ENCODE measurements around the gene RFX2. TPM values are rescaled to one million over a fixed set of nuclear protein-coding genes. Genes with fewer than 3 reads are reported as not detected.
"Not testable (repeated sequence)": the region's sequence is repeated elsewhere in the genome, so short reads cannot be mapped to it uniquely, and the experiment has no call there.

Gene RFX2
- total RNA-seq, 1 donor from 2014 or later, result 27.9 TPM

DNA sequence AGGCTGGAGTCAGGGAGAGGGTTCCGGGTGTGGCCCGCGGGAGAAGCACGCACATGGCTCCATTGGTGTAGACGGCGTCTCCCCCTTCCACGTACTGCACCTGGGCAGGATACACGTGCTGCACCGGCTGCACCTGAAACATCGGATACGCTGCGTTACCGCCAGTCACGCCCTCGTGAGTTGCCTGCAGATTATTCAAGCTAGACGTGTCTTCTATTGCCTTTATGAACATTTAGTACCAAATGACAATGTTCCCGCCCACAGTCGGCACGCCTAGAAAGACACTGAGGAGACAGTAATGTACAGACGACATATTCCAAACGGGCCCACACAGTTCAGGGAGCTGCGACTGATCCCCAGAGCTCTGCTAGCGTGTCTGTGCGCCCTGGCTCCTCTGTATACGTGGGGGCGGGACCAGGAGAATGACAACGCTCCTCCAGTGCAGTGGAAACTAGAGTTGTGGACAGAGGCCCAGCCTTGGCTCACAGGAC is 68.3 kb downstream of the RFX2 start:
- DNase-seq (ENCODE audit: low spot score), result peak; percentile 45

DNA sequence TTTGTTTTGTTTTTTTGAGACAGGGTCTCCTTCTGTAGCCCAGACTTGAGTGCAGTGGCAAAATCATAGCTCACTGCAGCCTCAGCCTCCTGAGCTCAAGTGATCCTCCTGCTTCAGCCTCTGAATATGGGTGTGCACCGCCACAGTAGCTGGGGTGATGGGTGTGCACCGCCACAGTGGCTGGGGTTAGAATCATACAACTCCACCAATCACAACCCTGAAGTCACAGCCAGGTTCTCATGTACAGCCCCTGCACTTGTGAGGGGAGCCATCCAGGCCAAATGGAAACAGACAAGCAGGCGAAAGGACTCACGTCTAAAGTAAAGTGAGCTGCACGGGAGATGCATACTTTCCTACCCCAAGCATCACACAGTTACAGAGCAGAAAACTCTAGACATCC is 69.2 kb downstream of the RFX2 start:
- peak; percentile 81 for DNase-seq (ENCODE audit: low spot score)

DNA sequence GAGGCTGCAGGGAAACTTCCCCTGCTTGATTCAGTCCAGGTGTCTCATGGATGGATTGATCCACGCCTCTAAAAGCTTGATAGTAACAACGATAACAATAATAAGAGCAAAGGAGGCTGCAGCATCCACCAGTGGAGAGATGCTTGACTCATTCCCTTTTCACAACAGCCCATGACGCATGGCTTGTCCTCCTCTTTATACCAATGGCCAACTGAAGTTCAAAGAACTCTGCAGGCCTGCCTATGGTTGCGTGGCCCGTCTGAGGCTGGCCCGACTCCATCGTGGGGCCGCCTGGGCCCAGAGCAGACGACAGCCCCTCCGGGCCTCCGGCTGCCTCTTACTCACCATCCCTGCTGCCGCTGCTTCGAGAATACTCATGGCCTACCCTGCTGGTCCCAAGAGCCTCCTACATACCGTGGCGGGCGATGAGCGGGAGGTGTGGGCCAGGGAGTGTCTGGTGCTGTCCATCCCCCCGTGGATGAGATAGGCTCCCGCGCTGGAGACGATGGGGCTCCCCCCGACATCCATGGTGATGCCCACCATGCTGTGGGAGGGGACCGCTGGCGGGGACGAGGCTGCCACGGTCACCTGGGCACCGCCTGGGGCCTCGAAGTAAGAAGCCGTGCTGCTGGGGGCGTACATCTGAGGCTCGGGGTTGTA is 70.6 kb downstream of the RFX2 start:
- peak; percentile 86 for DNase-seq (ENCODE audit: low spot score)

DNA sequence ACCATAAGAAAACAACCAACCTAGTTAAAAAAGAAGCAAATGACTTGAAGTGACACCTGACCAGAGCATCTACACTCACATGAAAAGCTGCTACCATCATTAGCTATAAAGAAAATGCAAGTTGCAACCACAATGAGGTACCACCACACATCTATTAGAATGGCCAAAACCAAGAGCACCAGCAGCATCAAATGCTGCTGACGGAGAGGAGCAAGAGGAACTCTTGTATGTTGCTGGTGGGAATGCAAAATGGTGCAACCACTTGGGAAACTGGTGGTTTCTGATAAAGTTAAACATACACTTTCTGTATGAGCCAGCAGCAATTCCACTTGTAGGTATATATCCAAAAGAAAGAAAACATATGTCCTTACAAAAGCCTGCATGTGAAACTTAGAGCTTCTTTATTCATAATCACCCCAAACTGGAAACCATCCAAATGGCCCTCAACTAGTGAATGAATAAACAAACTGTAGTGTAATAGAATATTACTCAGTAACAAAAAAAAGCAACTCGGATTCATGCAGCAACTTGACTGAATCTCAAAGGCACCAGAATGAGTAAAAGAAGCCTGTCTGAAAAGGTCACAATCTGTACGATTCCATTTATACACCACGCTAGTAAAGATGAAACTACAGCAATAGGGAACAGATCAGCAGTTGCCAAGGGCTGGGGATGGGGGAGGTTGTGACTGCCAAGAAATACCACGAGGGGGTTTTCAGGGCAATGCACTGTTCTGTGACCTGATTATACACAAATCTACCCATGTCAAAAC is 71.5 kb downstream of the RFX2 start:
- DNase-seq (ENCODE audit: low spot score), result peak; percentile 26

DNA sequence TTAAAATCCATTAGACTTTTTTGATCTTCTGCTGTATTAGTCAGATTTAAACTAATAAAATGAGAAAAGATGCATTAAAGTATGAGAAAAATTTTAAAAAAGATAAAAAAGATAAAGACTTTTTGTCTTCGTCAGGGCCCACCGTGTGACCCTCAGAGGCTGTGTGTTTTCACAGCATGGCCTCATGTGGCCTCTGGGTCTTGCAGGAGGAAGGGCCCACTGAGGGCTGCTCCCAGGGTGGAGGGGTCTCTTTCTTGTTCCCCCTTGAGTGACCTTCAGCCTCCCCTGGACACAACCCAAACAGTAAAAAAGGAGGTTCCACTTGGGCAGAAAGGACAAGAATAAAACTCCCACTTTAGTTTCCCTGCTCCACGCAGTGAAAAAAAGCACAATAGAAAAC is 75.3 kb downstream of the RFX2 start:
- DNase-seq (ENCODE audit: low spot score), result peak; percentile 45

DNA sequence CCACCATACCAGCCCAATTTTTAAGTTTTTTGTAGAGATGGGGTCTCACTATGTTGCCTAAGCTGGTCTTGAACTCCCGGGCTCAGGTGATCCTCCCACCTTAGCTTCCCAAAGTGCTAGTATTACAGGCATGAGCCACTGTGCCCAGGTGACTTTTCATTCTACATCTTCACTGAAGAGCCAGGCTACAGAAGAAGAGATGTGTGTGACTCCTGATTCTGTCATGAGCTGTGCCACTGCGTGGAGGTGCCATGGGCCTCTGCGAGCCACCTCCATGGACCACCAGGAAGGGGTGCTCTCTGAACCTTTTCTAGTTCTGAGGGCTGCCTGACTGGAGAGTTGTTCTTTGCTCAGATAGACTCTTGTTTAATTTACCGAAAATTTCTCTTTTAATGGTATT is 75.8 kb downstream of the RFX2 start:
- DNase-seq (ENCODE audit: low spot score), result peak; percentile 41

DNA sequence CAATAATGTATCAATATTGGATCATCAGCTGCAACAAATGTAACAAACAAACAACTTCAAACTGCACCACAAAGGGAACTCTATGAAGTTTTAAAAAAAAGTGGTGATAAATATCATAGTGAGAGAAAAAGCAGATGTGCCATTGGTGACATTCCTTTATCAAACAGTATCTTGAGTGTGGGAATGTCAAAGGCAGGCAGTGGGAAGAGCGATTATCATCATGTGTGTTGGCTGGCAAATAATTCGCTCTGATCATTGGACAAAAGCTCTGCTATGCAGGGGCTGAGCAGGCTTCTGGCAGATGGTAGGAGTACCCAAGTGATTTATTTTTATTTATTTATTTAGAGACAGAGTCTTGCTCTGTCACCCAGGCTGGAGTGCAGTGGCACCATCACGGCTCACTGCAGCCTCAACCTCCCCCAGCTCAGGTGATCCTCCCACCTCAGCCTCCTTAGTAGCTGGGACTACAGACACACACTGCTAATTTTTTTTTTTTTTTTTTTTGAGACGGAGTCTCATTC is 76.5 kb downstream of the RFX2 start:
- peak; percentile 37 for DNase-seq (ENCODE audit: low spot score)

DNA sequence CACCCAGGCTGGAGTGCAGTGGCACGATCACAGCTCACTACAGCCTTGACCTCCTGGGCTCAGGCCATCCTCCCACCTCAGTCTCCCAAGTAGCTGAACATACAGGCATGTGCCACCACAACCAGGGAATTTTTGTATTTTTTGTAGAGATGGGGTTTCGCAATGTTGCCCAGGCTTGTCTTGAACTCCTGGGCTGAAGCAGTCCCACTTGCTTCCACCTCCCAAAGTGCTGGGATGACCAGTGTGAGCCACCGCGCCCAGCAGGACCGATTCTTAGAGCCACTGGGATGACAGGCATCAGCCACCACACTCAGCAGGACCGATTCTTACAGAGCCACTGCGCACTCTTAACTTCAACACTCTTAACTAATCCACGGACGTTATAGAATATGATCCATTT is 77.5 kb downstream of the RFX2 start:
- DNase-seq (ENCODE audit: low spot score), result peak; percentile 33

DNA sequence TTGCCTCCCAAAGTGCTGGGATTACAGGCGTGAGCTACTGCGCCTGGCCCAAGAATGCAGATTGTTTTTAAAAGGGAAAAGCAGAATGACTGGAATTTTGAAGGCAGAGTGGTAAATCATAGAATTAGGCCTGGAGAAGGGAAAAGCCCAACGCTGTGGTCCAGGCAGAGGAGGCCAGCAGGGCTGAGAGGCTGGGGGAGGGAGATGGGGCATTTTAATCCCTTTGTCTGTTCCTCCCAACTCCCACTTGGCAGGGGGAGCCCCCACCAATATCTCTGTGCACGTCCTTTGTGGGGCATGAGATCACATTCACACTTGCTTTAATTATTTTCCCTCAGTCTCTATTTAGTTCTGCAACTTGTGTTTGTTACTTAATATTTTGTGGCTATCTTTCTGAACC is 77.9 kb downstream of the RFX2 start:
- DNase-seq (ENCODE audit: low spot score), result peak; percentile 53

DNA sequence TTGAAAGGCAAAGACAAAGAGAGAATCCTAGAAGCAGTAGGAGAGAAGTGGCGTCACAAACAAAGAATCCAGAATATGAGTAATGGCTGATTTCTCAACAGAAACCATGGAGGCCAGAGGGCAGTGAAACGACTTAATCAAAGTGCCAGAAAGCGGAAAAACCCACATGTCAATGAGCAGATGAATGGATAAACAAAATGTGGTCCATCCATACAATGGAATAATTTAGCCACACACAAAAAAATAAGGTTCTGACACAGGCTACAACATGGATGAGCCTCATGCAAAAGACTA is 80.1 kb downstream of the RFX2 start:
- DNase-seq (ENCODE audit: low spot score), result no peak

DNA sequence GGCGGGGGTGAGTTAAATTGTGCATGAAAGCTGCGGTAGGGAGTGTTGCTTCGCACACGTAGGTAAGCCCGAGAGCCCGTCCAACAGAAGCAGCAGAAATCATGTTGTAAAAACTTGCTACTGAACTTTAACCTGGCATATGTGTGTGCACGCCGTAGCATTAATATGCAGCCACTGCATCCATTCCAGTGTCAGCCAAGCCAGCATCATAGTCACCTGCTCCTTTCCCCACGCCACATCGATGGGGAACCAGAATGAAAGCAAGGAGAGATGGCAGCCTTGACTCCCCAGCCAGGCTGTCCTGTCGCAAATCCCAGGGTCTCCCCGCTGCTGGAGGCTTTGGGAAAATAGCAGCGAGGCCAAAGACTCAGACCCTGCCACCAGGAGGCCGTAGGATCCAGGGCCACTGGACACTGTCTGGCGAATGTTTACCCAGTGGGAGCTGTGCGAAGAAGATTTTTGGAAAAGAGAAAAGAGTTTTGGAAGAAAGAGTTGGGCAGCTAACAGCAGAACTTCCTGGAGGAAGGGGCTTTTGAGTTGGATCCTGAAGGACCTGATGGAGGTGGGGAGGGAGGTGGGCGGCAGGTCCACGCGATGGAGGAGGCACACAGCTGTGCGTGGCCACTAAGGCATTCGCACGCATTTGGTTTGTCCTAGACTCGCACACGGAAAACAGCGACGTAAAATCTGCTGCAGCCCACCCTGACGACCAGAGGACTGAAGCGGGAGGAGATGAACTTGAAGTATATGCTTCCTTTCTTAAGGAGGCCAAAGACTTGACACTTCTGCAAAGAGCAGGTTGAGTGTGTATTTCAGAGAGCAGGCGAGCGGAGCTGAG is 83.7 kb downstream of the RFX2 start:
- DNase-seq (ENCODE audit: low spot score), result peak; percentile 71

DNA sequence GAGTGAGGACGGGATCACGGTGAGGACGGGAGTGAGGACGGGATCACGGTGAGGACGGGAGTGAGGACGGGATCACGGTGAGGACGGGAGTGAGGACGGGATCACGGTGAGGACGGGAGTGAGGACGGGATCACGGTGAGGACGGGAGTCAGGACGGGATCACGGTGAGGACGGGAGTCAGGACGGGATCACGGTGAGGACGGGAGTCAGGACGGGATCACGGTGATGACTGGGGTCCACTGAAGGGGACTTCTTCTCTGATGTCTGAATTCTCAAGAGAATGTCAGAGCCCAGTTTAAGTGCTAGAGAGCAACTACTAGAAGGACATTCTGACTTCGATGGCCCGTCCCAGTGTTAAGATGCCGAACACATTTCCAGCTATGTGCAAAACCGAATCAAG is 85.5 kb downstream of the RFX2 start:
- DNase-seq (ENCODE audit: low spot score), result not testable (repeated sequence)

DNA sequence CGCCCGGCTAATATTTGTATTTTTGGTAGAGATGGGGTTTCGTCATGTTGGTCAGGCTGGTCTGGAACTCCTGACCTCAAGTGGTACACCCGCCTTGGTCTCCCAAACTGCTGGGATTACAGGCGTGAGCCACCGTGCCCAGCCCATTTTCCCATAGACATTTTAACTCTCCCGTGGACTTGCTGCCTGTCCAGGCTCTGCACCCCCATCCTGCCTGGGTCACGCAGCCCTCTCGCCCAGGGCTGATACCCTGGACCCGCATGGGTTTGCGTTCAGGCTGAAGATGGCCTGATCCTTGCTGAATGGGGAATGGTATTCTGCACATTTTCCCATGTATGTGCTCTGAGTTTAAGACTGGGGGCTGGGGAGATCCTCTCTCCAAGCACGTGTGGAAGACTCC is 86.4 kb downstream of the RFX2 start:
- DNase-seq (ENCODE audit: low spot score), result no peak

DNA sequence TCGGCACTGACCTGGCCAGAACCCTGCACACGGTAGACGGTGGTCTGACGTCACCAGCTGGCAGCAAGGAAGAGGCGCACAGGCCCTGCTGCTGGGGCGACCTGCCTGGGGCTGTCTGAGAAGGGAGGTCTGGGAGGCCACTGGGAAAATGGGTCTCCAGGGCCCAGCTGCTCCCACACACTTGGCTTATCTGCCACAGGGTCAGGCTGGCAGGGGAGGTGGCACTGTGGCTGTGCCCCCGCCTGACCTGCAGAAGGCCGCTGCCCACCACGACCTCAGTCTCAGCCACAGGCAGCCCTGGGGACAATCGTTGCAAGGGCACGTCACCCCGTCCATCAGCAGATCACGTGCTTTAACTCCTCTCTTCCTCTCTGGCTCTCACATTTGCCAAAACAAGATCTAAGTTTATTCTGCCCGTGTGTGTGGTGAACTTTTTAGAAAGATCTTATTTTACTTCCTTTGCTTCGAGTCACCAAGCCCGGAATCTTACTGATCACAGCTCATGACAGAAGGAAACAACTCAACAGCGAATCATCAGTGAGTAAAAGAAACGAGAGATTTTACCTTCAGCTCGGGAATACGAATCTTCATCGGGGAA is 87.1 kb downstream of the RFX2 start:
- DNase-seq (ENCODE audit: low spot score), result no peak

DNA sequence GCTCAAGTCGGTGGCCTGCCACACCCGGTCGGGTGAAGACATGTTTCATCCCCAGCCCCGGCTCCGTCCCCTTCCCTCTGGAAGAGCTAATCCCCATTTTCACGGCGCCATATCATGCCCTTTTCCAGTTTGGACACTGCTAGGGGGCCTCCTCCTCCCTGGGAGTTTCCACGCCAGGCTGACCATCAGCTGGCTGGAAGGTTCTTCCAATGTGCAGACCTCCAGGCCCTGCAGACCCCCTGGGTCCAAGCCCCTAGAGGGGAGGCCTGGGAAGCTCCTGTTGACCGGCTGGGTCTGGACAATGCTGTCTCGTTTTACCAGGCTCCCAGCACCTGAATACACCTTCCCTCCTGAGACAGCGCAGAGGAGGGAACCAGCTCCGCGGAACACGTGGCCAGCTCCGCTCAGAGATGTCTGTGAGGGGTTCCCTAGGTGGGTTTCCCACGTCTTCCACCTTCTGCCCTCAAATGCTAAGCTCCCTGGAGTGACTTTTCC is 87.7 kb downstream of the RFX2 start:
- DNase-seq (ENCODE audit: low spot score), result no peak

DNA sequence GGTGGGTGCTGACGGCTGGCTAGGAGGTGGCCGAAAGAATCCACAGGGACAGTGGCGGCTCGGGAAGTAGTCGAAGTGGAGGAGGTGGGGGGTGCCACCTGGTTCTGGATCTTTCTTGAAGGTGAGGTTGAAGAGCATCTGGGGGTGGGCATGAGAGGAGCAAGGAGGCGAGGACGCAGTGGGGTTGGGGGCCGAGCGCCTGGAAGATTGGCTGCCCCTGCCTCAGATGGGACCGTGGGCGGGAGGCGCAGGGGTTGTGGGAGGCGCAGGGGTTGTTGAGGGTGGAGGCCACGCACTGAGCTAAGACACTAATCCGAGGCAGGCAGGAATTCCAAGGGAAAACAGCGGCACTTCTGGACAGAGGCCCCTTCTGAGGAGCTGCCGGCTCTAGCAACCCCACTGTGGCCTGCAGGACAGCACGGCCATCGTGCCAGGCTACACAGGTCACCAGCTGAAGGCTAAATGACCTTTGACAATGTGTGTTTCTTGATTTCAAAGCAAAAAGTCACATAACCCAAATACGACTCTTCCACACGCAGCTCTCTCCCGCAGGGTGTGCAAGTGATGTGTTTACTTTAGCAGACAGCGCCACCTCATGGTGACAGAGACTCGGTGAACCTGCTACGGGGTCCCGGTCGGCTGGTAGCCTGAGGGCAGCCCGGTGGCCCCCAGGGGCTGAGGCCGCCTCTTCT is 88.3 kb downstream of the RFX2 start:
- DNase-seq (ENCODE audit: low spot score), result no peak

DNA sequence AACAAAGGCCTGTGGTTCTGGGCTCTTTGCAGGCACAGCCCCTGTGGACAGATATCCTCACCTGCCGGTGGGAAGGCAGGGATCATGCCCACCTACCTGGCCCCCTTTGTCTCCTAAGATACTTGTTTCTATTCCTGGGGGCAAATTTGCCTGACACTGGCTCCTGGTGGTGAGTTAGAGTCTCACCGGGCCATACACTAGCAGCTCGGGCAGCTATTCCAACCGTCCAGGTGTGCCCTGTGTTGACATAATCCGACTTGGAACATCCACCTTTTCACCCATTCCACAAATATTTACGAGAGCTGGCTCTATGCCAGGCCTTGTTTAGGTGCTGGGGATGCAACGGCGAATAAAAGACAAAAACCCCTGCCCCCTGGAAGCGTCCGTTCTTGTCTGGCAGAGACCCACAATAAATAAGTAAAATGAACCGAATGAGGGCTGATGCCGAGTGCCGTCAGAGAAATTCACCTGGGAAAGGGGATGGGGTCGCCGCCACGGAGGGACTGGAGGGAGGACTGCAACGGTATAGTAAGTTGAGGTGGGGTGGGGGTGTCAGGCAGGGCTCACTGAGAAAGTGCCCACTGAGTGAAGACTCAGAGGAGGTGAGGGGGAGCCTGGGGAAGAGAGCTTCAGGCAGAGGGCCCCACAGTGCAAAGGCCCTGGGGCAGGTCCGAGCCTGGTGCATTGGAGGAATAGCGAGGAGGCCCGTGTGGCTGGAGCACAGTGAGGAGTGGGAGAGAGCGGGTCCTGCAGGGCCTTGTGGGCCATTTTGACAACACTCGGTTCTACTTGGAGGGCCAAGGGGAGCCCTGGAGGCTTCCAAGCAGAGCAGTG is 89.1 kb downstream of the RFX2 start:
- no peak for DNase-seq (ENCODE audit: low spot score)

DNA sequence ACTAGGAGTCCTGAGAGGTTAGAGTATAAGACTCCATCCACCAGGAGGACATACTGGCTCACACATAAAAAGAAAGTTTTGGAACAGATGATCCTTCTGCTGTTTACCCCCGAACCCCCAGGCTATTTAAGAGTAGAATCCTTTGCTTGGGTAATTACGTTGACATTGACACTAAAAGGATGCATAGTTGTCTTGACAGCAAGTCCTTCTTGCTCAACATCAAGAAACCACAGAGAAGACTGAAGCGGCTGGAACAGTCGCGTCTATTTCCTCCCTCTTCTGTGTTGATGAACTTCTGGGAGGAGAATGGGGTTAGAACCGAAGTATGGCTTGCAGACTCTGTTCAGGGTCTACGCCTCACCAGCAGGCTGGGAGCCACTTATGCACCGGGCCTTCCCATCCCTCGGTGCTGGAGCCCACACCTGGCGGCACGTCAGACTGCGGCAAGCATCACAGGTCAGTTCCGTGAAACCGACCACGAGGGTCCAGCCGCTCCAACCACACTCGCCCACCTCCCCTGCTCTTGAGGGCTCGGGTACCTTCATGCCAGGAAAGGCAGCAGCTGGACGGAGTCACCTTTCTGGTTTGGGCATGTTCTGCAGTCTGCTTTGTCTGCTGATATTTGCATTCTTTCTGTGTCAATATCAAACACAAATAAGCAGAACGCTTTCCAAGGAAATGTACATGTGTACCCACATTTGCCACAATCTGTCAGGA is 90.0 kb downstream of the RFX2 start:
- no peak for DNase-seq (ENCODE audit: low spot score)

DNA sequence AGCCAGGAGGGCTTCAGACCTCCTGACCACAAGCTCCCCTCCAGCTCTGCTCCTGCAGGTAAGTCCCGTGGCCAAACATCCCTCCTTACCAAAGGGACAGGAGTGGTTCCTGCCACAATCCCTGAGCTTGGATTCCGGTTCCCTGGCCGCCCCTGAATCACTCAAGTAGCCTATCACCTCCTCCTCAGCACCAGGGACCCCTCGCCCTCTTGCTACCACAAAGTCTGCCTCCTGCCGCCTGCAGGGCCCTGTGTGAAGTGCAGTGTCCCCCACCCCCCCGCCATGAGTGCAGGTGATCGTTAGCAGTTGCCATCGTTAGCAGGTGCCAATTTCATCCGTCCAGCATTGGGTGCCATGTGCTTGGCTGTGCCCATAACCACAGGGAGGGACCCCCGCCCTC is 91.5 kb downstream of the RFX2 start:
- no peak for DNase-seq (ENCODE audit: low spot score)

Measured in mesenteric fat pad (tissue), 1 donor.